ENCODE results near the gene RAB6A. TPM values are rescaled to one million over a fixed set of nuclear protein-coding genes. Genes with fewer than 3 reads are reported as not detected.
"Not testable (repeated sequence)": the region's sequence is repeated elsewhere in the genome, so short reads cannot be mapped to it uniquely, and the experiment has no call there.

Gene RAB6A
- total RNA-seq, 3 donors from 2014 or later (not counting 1 experiment from before 2014, with no cell fraction given), result 72.2 to 107 (median 97.7) TPM

- Histone ChIP-seq H3K4me1 (ENCODE audit: control insufficient read depth, insufficient read depth, low read length) (no peaks in the 10 kb centered on the region), H3K4me3 (ENCODE audit: low read length) (no peak overlapping the region), H3K27me3 (ENCODE audit: control insufficient read depth, insufficient read depth, low read length) (no peaks in the 10 kb centered on the region), H3K27ac (ENCODE audit: low read length) (no peak overlapping the region), H3K9me3 (ENCODE audit: control insufficient read depth, insufficient read depth, low read length) (no peaks in the 10 kb centered on the region), H3K36me3 (ENCODE audit: control insufficient read depth, insufficient read depth, low read length) (peaks cover 34% of the 10 kb centered on the region)
- WGBS (ENCODE audit: insufficient coverage), result 100% methylated on average over 1 of the region's 1 CpG
- DNase-seq (no peak), ATAC-seq (no peak)
- intact Hi-C loops (cut with micrococcal nuclease), result no loop called here
- Mint-ChIP-seq H3K9me3 (no peaks in the 10 kb centered on the region), H3K36me3 (no peaks in the 10 kb centered on the region), H3K4me3 (no peak overlapping the region), H3K4me1 (peaks cover 5 to 6% of the 10 kb centered on the region in 2 donors), H3K27ac (no peak overlapping the region), H3K27me3 (ENCODE audit: low read depth in 2 of 2) (no peaks in the 10 kb centered on the region)
- no peak for TF ChIP-seq CTCF (IDR thresholded peaks at IDR 0.05)
Measured at GRCh38 chr11:73705053-73705452, 55.8 kb downstream of the RAB6A start.

- ATAC-seq (no peak), DNase-seq (no peak)
- WGBS (ENCODE audit: insufficient coverage), result 100% methylated on average over 2 of the region's 4 CpGs
- no peak overlapping the region for H3K27ac Mint-ChIP-seq
- H3K4me1 Mint-ChIP-seq, result no peaks in the 10 kb centered on the region
- H3K27me3 Mint-ChIP-seq (ENCODE audit: low read depth in 2 of 2), result no peaks in the 10 kb centered on the region
- intact Hi-C loops (cut with micrococcal nuclease), result no loop called here
- H3K9me3 Mint-ChIP-seq, result no peaks in the 10 kb centered on the region
- Histone ChIP-seq H3K36me3 (ENCODE audit: control insufficient read depth, insufficient read depth, low read length) (peaks cover 3% of the 10 kb centered on the region), H3K4me1 (ENCODE audit: control insufficient read depth, insufficient read depth, low read length) (no peaks in the 10 kb centered on the region), H3K9me3 (ENCODE audit: control insufficient read depth, insufficient read depth, low read length) (no peaks in the 10 kb centered on the region), H3K27ac (ENCODE audit: low read length) (no peak overlapping the region), H3K4me3 (ENCODE audit: low read length) (no peak overlapping the region), H3K27me3 (ENCODE audit: control insufficient read depth, insufficient read depth, low read length) (no peaks in the 10 kb centered on the region)
- H3K4me3 Mint-ChIP-seq, result no peak overlapping the region
- no peak for TF ChIP-seq CTCF (IDR thresholded peaks at IDR 0.05)
- H3K36me3 Mint-ChIP-seq, result no peaks in the 10 kb centered on the region
Measured at GRCh38 chr11:73693899-73694525, 66.9 kb downstream of the RAB6A start.

- H3K9me3 Mint-ChIP-seq, result no peaks in the 10 kb centered on the region
- no peak for TF ChIP-seq CTCF (IDR thresholded peaks at IDR 0.05)
- no peak for DNase-seq
- no peaks in the 10 kb centered on the region for H3K27me3 Mint-ChIP-seq (ENCODE audit: low read depth in 2 of 2)
- no peaks in the 10 kb centered on the region for H3K9me3 ChIP-seq (ENCODE audit: control insufficient read depth, insufficient read depth, low read length)
- H3K4me3 Mint-ChIP-seq, result no peak overlapping the region
- peaks cover 15% of the 10 kb centered on the region for H3K36me3 ChIP-seq (ENCODE audit: control insufficient read depth, insufficient read depth, low read length)
- no peak overlapping the region for H3K27ac Mint-ChIP-seq
- H3K4me1 ChIP-seq (ENCODE audit: control insufficient read depth, insufficient read depth, low read length), result no peaks in the 10 kb centered on the region
- whole genome bisulfite sequencing (ENCODE audit: insufficient coverage), result 100% methylated on average over 1 of the region's 2 CpGs
- ATAC-seq, result no peak
- intact Hi-C loops (cut with micrococcal nuclease), result no loop called here
- H3K27ac ChIP-seq (ENCODE audit: low read length), result no peak overlapping the region
- no peak overlapping the region for H3K4me3 ChIP-seq (ENCODE audit: low read length)
- H3K36me3 Mint-ChIP-seq, result peaks cover 11% of the 10 kb centered on the region
- H3K4me1 Mint-ChIP-seq, result peaks cover 0 to 5% of the 10 kb centered on the region in 2 donors
- H3K27me3 ChIP-seq (ENCODE audit: control insufficient read depth, insufficient read depth, low read length), result no peaks in the 10 kb centered on the region
Measured at GRCh38 chr11:73680687-73681086, 80.2 kb downstream of the RAB6A start.

GRCh38 chr11:73676552-73676951, 84.3 kb downstream of the RAB6A start:
- H3K27me3 ChIP-seq (ENCODE audit: control insufficient read depth, insufficient read depth, low read length); DNase-seq; H3K9me3 ChIP-seq (ENCODE audit: control insufficient read depth, insufficient read depth, low read length); H3K4me1 Mint-ChIP-seq; H3K4me1 ChIP-seq (ENCODE audit: control insufficient read depth, insufficient read depth, low read length); H3K27ac Mint-ChIP-seq; H3K27me3 Mint-ChIP-seq (ENCODE audit: low read depth in 2 of 2); intact Hi-C loops (cut with micrococcal nuclease); H3K4me3 ChIP-seq (ENCODE audit: low read length); H3K27ac ChIP-seq (ENCODE audit: low read length); H3K4me3 Mint-ChIP-seq; ATAC-seq; H3K9me3 Mint-ChIP-seq: not testable (repeated sequence)
- H3K36me3 Mint-ChIP-seq, result peaks cover 11% of the 10 kb centered on the region
- WGBS (ENCODE audit: insufficient coverage), result no CpG with 5 or more reads among the region's 5 CpGs
- H3K36me3 ChIP-seq (ENCODE audit: control insufficient read depth, insufficient read depth, low read length), result peaks cover 15% of the 10 kb centered on the region

Data from natural killer cell (primary cell).